HEK293T (cell line): ENCODE results near the gene PLA2G4B.

Source experiments
- ARNT ChIP-seq: fragments of 450-650 bp; IDR thresholded peaks from 2 replicates; pipeline ENCODE4 v1.6.1; 2017; ENCODE audit warnings: mild to moderate bottlenecking
- CTBP1 ChIP-seq: fragments of 450-650 bp; IDR thresholded peaks from 2 replicates; pipeline ENCODE4 v1.6.1; 2016; ENCODE audit warnings: borderline replicate concordance
- FOXA1 ChIP-seq: fragments of 450-650 bp; IDR thresholded peaks from 2 replicates; pipeline ENCODE4 v1.6.1; 2016; ENCODE audit warnings: mild to moderate bottlenecking
- FOXK2 ChIP-seq: fragments of 450-650 bp; IDR thresholded peaks from 2 replicates; pipeline ENCODE4 v1.6.1; 2016; ENCODE audit warnings: mild to moderate bottlenecking
- FOXM1 ChIP-seq: fragments of 450-650 bp; IDR thresholded peaks from 2 replicates; pipeline ENCODE4 v1.6.1; 2017; ENCODE audit warnings: mild to moderate bottlenecking, borderline replicate concordance
- L3MBTL2 ChIP-seq: fragments of 450-650 bp; conservative IDR thresholded peaks from 2 replicates; pipeline ENCODE4 v1.6.1; 2016; ENCODE audit warnings: mild to moderate bottlenecking
- LEF1 ChIP-seq: fragments of 450-650 bp; IDR thresholded peaks from 2 replicates; pipeline ENCODE4 v1.6.1; 2017; ENCODE audit warnings: mild to moderate bottlenecking, borderline replicate concordance
- NFRKB ChIP-seq: fragments of 450-650 bp; IDR thresholded peaks from 2 replicates; pipeline ENCODE4 v1.6.1; 2016; ENCODE audit warnings: mild to moderate bottlenecking, moderate library complexity
- SP1 ChIP-seq: fragments of 450-650 bp; IDR thresholded peaks from 2 replicates; pipeline ENCODE4 v1.6.1; 2017
- SUZ12 ChIP-seq: fragments of 450-650 bp; IDR thresholded peaks from 2 replicates; pipeline ENCODE4 v1.6.1; 2016; ENCODE audit warnings: mild to moderate bottlenecking
- TARDBP ChIP-seq: fragments of 450-650 bp; IDR thresholded peaks from 2 replicates; pipeline ENCODE4 v1.6.1; 2016
- ZNF384 ChIP-seq: fragments of 450-650 bp; IDR thresholded peaks from 2 replicates; pipeline ENCODE4 v1.6.1; 2016
- TF ChIP-seq, protein P1 (sequence below): fragments of 450-650 bp; IDR thresholded peaks from 2 replicates; pipeline ENCODE4 v1.6.1; 2016

DNA sequence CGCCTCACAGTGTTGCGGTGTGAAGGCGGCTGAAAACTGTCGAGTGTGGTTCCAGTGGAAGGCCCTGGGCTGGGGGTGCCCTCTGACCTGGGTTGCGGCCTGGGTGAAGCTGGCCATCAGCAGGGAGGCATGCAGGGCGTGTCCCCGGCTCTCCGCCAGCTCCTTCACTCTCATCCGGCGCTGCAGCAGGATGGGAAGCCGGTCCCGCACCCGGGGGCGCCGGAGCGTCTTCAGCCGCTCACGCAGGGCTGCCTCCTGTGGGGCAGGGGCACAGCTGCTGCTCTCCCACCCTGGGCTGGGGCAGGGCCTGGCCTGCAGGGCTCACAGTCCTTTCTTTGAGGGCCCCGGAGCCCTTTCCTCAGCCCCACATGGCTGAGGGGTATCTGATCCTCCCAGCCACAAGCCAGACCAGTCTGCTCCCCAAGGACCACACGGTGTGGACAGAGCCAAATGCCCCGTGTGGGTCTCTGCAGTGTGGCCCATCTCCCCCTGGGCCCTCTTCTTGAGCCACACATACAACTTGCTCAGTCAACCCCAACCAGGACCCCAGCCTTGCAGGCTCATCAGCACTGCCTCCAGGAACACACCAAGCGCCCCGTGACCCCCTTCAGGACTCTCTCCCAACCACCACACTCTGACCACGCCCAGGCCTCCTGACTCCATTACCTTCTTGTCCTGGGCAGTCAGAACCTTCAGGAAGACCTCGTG, 28.4 kb downstream of the PLA2G4B start:
- no peak for TF ChIP-seq ZNF384
- no peak for TF ChIP-seq SUZ12
- no peak for TF ChIP-seq FOXK2
- no peak for TF ChIP-seq TARDBP
- TF ChIP-seq L3MBTL2, result no peak
- no peak for TF ChIP-seq CTBP1
- TF ChIP-seq SP1, result no peak
- TF ChIP-seq ARNT, result no peak
- TF ChIP-seq FOXM1, result no peak
- no peak for TF ChIP-seq NFRKB
- TF ChIP-seq, protein P1, sequence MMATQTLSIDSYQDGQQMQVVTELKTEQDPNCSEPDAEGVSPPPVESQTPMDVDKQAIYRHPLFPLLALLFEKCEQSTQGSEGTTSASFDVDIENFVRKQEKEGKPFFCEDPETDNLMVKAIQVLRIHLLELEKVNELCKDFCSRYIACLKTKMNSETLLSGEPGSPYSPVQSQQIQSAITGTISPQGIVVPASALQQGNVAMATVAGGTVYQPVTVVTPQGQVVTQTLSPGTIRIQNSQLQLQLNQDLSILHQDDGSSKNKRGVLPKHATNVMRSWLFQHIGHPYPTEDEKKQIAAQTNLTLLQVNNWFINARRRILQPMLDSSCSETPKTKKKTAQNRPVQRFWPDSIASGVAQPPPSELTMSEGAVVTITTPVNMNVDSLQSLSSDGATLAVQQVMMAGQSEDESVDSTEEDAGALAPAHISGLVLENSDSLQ, result no peak
- no peak for TF ChIP-seq LEF1
- no peak for TF ChIP-seq FOXA1
